Measurements from ENCODE around the gene ASB8.

DNA sequence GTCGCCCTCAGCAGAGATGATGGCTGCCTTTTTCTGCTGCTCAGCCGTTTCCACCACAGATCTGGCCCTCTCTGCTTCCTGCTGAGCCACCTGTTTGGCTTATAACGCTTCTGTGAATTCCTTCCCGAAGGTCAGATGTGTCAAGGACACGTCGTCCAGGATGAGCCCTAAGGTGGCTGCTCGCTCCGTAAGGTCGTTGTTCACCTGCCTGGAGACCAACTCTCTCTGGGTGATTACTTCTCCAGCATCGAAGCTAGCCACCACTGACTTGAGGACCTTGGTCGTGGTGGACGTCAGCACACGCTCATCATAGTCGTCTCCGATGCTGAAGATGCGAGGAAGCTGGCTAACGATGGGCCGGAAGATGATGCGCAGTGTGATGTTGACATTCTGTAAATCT, 11.7 kb upstream of the ASB8 start:
- no peak for TF ChIP-seq POLR2A (IDR thresholded peaks at IDR 0.05)
- TF ChIP-seq, protein P1, sequence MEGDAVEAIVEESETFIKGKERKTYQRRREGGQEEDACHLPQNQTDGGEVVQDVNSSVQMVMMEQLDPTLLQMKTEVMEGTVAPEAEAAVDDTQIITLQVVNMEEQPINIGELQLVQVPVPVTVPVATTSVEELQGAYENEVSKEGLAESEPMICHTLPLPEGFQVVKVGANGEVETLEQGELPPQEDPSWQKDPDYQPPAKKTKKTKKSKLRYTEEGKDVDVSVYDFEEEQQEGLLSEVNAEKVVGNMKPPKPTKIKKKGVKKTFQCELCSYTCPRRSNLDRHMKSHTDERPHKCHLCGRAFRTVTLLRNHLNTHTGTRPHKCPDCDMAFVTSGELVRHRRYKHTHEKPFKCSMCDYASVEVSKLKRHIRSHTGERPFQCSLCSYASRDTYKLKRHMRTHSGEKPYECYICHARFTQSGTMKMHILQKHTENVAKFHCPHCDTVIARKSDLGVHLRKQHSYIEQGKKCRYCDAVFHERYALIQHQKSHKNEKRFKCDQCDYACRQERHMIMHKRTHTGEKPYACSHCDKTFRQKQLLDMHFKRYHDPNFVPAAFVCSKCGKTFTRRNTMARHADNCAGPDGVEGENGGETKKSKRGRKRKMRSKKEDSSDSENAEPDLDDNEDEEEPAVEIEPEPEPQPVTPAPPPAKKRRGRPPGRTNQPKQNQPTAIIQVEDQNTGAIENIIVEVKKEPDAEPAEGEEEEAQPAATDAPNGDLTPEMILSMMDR (IDR thresholded peaks at IDR 0.05) = no peak

Measured in heart left ventricle (tissue), 13 donors.